HepG2 (cell line): Measurements from ENCODE around the gene STK38L. TPM values are rescaled to one million over a fixed set of nuclear protein-coding genes. Genes with fewer than 3 reads are reported as not detected.

Experiments
- ATAC-seq: fragments of 200-7000 bp; cut with Tn5 transposase; 3 replicates; pipeline ENCODE4 v1.9.1; 2020; ENCODE audit warnings: mild to moderate bottlenecking, moderate library complexity
- BruUV-seq: library from RNA; stranded (reverse); fragments of 400-500 nt; replicated peaks from 2 replicates; lab custom pipeline; 2021; lab: Mats Ljungman, UMichigan
- CTCF ChIA-PET: fragments of 300-600 bp; formaldehyde crosslinking; extraction: SDS; loops from one replicate; lab custom pipeline; 2021; ENCODE audit warnings: low total read pairs, inconsistent platforms, low intra/inter-chr PET ratio; lab: Yijun Ruan, JAX
- POLR2A ChIA-PET: fragments of 350-600 bp; sonication (Branson Sonifier 250); formaldehyde crosslinking; loops from one replicate; lab custom pipeline; 2020; ENCODE audit warnings: antibody characterized with exemption, inconsistent platforms; lab: Yijun Ruan, JAX
- DNase-seq: peaks from one replicate; pipeline ENCODE4 v3.0.0-alpha.2; 2015; ENCODE audit warnings: low spot score
- FAIRE-seq: peaks from 3 replicates; lab custom pipeline; 2011; peaks lifted over from hg19 to GRCh38; lab: Jason Lieb, UNC
- H2AFZ ChIP-seq: one replicate; pipeline ENCODE4 v1.6.1; 2011; ENCODE audit warnings: low read length, inconsistent platforms
- H3K27ac ChIP-seq: fragments of 300-600 bp; 3 replicates; pipeline ENCODE4 v1.8.0; 2011; ENCODE audit warnings: mixed run types, mild to moderate bottlenecking, mixed read lengths, low read length, inconsistent platforms; ENCODE audit not compliant: insufficient read depth; ENCODE audit errors: extremely low read length
- H3K27me3 ChIP-seq, 2 experiments: fragments of 200-600 bp in 1 of 2; 2 replicates in 1 of 2; 3 replicates in 1 of 2; pipeline versions ENCODE4 v1.6.0 to v1.8.0; 2011; ENCODE audit warnings: low read length in 2 of 2, mild to moderate bottlenecking in 2 of 2, moderate library complexity in 2 of 2, inconsistent platforms in 1 of 2; ENCODE audit not compliant: insufficient read depth in 2 of 2, control insufficient read depth in 1 of 2
- H3K36me3 ChIP-seq, 2 experiments: fragments of 200-600 bp in 1 of 2; replicated peaks in 1 of 2; 2 replicates in 1 of 2; 3 replicates in 1 of 2; pipeline versions ENCODE4 v1.5.1 to v1.8.0; 2011; ENCODE audit warnings: low read length in 2 of 2, inconsistent platforms in 1 of 2; ENCODE audit not compliant: insufficient read depth in 2 of 2, control insufficient read depth in 1 of 2
- H3K4me1 ChIP-seq: 2 replicates; pipeline ENCODE4 v1.5.1; 2012; ENCODE audit warnings: low read length, inconsistent platforms; ENCODE audit not compliant: insufficient read depth
- H3K4me2 ChIP-seq: 2 replicates; pipeline ENCODE4 v1.6.0; 2011; ENCODE audit warnings: low read depth, low read length, inconsistent platforms
- H3K4me3 ChIP-seq, 3 experiments: fragments of 200-600 bp in 1 of 3; sonication (generic), shearing (Covaris generic) in 1 of 3; replicated peaks in 1 of 3; 2 replicates each; pipeline ENCODE4 v1.5.1; 2011 to 2016; ENCODE audit warnings: low read length in 3 of 3, inconsistent platforms in 2 of 3, low read depth in 2 of 3, mild to moderate bottlenecking in 2 of 3, control low read depth in 1 of 3, mixed read lengths in 1 of 3; ENCODE audit not compliant: insufficient read depth in 1 of 3
- H3K79me2 ChIP-seq: one replicate; pipeline ENCODE4 v1.6.1; 2011; ENCODE audit warnings: low read length, inconsistent platforms; ENCODE audit not compliant: insufficient read depth
- H3K9ac ChIP-seq: 2 replicates; pipeline ENCODE4 v1.6.0; 2011; ENCODE audit warnings: mild to moderate bottlenecking, low read depth, low read length, inconsistent platforms; ENCODE audit not compliant: insufficient read depth
- H3K9me3 ChIP-seq: 2 replicates; pipeline ENCODE4 v1.5.1; 2012; ENCODE audit warnings: mild to moderate bottlenecking, low read length
- H4K20me1 ChIP-seq: 2 replicates; pipeline ENCODE4 v1.6.0; 2011; ENCODE audit warnings: inconsistent platforms, mild to moderate bottlenecking, low read length, moderate library complexity; ENCODE audit not compliant: insufficient read depth
- ATRX ChIP-seq: sonication (generic); formaldehyde crosslinking; IDR thresholded peaks from 2 replicates; pipeline ENCODE4 v1.4.0; 2020; ENCODE audit warnings: missing genetic modification reagents, borderline replicate concordance
- DNMT3B ChIP-seq: conservative IDR thresholded peaks from 2 replicates; pipeline ENCODE4 v1.6.1; 2016; ENCODE audit warnings: missing biosample characterization, control low read depth
- EP300 ChIP-seq, 3 experiments: sonication (generic) in 1 of 3; formaldehyde crosslinking in 1 of 3; IDR thresholded peaks; 2 replicates each; pipeline versions ENCODE4 v1.5.1 to v1.6.1; 2011 to 2020; ENCODE audit warnings: low read depth in 2 of 3, low read length in 2 of 3, borderline replicate concordance in 1 of 3, improper control_type of control experiment in 1 of 3, mild to moderate bottlenecking in 1 of 3, missing genetic modification reagents in 1 of 3, moderate library complexity in 1 of 3
- KDM5B ChIP-seq: sonication (generic); formaldehyde crosslinking; IDR thresholded peaks from 2 replicates; pipeline ENCODE4 v1.4.0; 2020; ENCODE audit warnings: missing genetic modification reagents, mild to moderate bottlenecking, borderline replicate concordance
- NONO ChIP-seq, 2 experiments: fragments of 450-650 bp in 1 of 2; sonication (generic) in 1 of 2; formaldehyde crosslinking in 1 of 2; IDR thresholded peaks in 1 of 2; conservative IDR thresholded peaks in 1 of 2; 2 replicates each; pipeline versions ENCODE4 v1.6.1 to v1.8.0; 2017 to 2022; ENCODE audit warnings: mild to moderate bottlenecking in 1 of 2, missing genetic modification reagents in 1 of 2, moderate library complexity in 1 of 2
- SNAPC2 ChIP-seq: sonication (generic); formaldehyde crosslinking; IDR thresholded peaks from 2 replicates; pipeline ENCODE4 v1.8.1; 2022; ENCODE audit warnings: mild to moderate bottlenecking, missing genetic modification reagents
- SNRNP70 ChIP-seq: fragments of 200-400 bp; formaldehyde crosslinking; IDR thresholded peaks from 2 replicates; pipeline ENCODE4 v1.6.1; 2017; ENCODE audit warnings: mild to moderate bottlenecking, low read depth, low read length, moderate library complexity
- SUZ12 ChIP-seq: fragments of 150-350 bp; IDR thresholded peaks from 2 replicates; pipeline ENCODE4 v1.6.1; 2014; ENCODE audit warnings: low read depth, low read length
- ZNF614 ChIP-seq: IDR thresholded peaks from 2 replicates; pipeline ENCODE4 v1.6.1; 2018; ENCODE audit warnings: missing biosample characterization, missing genetic modification reagents, inconsistent platforms, borderline replicate concordance
- WGBS: methylation state at CpG from one replicate; pipeline ENCODE4 v1.1.6; 2017; ENCODE audit warnings: low lambda C conversion rate; 5-methylcytosine and 5-hydroxymethylcytosine counted together
- in situ Hi-C: cut with HindIII; loops from 2 replicates; pipeline ENCODE4 v1.10.0; 2017; ENCODE audit warnings: low pct_unique_long_range_greater_than_20kb; ENCODE audit not compliant: extremely low pct_ligation_motif_present
- intact Hi-C: fragments of 100-400 bp; cut with micrococcal nuclease; formaldehyde crosslinking; loops from one replicate; pipeline ENCODE4 v1.10.0; 2022; ENCODE audit not compliant: unreplicated experiment
- polyA plus RNA-seq, 8 experiments: library from polyadenylated mRNA; depleted of rRNA in 3 of 8; stranded (reverse) in 7 of 8; unstranded in 1 of 8; fragments of >200 nt; fragmentation: Illumina TruSeq in 4 of 8; extraction: Trizol in 4 of 8; gene quantifications; 2 replicates each; pipeline versions ENCODE4 v1.2.1 to v1.2.3, GENCODE V29; 2011 to 2016; ENCODE audit warnings: low read depth in 4 of 8, missing spikeins in 1 of 8, mixed read lengths in 1 of 8; ENCODE audit not compliant: insufficient read depth in 1 of 8
- total RNA-seq, 5 experiments: library from RNA; depleted of rRNA; stranded (reverse); fragments of >200 nt; fragmentation: Illumina TruSeq; extraction: Trizol; gene quantifications; 2 replicates each; pipeline ENCODE4 v1.2.3, GENCODE V29; 2016; ENCODE audit warnings: low read depth in 1 of 5
- TF ChIP-seq, protein P1 (sequence below): sonication (generic); formaldehyde crosslinking; conservative IDR thresholded peaks from 2 replicates; pipeline ENCODE4 v1.5.0; 2020; ENCODE audit warnings: missing genetic modification reagents
- TF ChIP-seq, protein P2 (sequence below): sonication (generic); formaldehyde crosslinking; IDR thresholded peaks from 2 replicates; pipeline ENCODE4 v1.4.0; 2020; ENCODE audit warnings: missing genetic modification reagents, mild to moderate bottlenecking, borderline replicate concordance

STK38L gene
- total and polyA plus RNA-seq, 2 of the 13 experiments (the other 11 are each of a cell fraction or from before 2014, with no cell fraction given) = 6.1 to 26.4 TPM

DNA sequence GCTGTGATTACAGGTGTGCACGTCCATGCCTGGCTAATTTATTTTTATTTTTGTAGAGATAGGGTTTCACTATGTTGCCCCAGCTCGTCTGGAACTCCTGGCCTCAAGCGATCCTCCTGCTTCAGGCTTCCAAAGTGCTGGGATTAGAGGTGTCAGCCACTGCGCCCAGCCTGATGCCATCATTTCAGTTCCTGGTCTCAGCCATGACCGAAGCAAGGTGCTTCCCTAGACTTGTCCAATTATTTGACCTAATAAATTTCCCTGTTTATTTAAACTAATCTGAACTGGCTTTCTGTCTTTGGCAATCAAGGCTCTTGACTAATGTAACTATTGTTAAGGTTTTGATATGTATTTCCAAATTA is 24.4 kb upstream of the STK38L start:
- Histone ChIP-seq H3K4me3 (no peak overlapping the region), H3K36me3 (no peaks in the 10 kb centered on the region), H3K4me1 (peaks cover 6% of the 10 kb centered on the region), H3K9me3 (no peaks in the 10 kb centered on the region), H2AFZ (no peak overlapping the region), H3K9ac (no peak overlapping the region), H3K4me2 (no peak overlapping the region), H3K27me3 (no peaks in the 10 kb centered on the region), H4K20me1 (no peaks in the 10 kb centered on the region), H3K79me2 (no peaks in the 10 kb centered on the region), H3K27ac (no peak overlapping the region)
- DNase-seq (no peak), FAIRE-seq (no peak), ATAC-seq (no peak)
- TF ChIP-seq EP300 (IDR thresholded peaks at IDR 0.05; ENCODE audit: low read depth in 2 of 2, low read length in 2 of 2) (no peak), EP300 (CRISPR knock-in tag; IDR thresholded peaks at IDR 0.05; ENCODE audit: borderline replicate concordance) (no peak), SUZ12 (no peak), SNRNP70 (no peak), DNMT3B (CRISPR knock-in tag) (no peak), ATRX (CRISPR knock-in tag) (no peak), ZNF614 (no peak), SNAPC2 (CRISPR knock-in tag) (no peak), NONO (IDR thresholded peaks at IDR 0.05) (no peak), NONO (CRISPR knock-in tag; conservative IDR thresholded peaks at IDR 0.05) (no peak), KDM5B (CRISPR knock-in tag) (no peak)
- TF ChIP-seq, protein P1, sequence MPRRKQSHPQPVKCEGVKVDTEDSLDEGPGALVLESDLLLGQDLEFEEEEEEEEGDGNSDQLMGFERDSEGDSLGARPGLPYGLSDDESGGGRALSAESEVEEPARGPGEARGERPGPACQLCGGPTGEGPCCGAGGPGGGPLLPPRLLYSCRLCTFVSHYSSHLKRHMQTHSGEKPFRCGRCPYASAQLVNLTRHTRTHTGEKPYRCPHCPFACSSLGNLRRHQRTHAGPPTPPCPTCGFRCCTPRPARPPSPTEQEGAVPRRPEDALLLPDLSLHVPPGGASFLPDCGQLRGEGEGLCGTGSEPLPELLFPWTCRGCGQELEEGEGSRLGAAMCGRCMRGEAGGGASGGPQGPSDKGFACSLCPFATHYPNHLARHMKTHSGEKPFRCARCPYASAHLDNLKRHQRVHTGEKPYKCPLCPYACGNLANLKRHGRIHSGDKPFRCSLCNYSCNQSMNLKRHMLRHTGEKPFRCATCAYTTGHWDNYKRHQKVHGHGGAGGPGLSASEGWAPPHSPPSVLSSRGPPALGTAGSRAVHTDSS = no peak
- TF ChIP-seq, protein P2, sequence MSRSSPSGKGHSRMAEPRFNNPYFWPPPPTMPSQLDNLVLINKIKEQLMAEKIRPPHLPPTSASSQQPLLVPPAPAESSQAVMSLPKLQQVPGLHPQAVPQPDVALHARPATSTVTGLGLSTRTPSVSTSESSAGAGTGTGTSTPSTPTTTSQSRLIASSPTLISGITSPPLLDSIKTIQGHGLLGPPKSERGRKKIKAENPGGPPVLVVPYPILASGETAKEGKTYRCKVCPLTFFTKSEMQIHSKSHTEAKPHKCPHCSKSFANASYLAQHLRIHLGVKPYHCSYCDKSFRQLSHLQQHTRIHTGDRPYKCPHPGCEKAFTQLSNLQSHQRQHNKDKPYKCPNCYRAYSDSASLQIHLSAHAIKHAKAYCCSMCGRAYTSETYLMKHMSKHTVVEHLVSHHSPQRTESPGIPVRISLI = no peak
- in situ Hi-C loops = no loop called here
- WGBS = 43% methylated on average over 5 of the region's 5 CpGs
- POLR2A ChIA-PET = no interaction called here
- CTCF ChIA-PET = no interaction called here
- no TSS peak for BruUV-seq
- intact Hi-C loops = loop anchor here (5.0 kb wide), 1 partner anchor 723 kb away; no protein-coding TSS in a partner anchor
